Muscle layer of duodenum (tissue), 2 donors: ENCODE results near the gene CDKN1C.

ENCODE experiments used
- H3K27ac ChIP-seq: one replicate; pipeline ENCODE4 v1.7.0; 2013; ENCODE audit warnings: mild to moderate bottlenecking, low read length
- H3K27me3 ChIP-seq: one replicate; pipeline ENCODE4 v1.7.0; 2013; ENCODE audit warnings: low read depth, mild to moderate bottlenecking, control low read depth, low read length
- H3K36me3 ChIP-seq, 2 donors: one replicate each; pipeline ENCODE4 v1.7.0; 2013; ENCODE audit warnings: low read length in 2 of 2, control low read depth in 1 of 2, mild to moderate bottlenecking in 1 of 2; ENCODE audit not compliant: insufficient read depth in 2 of 2, control insufficient read depth in 1 of 2
- H3K4me1 ChIP-seq, 2 donors: one replicate each; pipeline ENCODE4 v1.7.0; 2013; ENCODE audit warnings: low read length in 2 of 2, mild to moderate bottlenecking in 2 of 2, control low read depth in 1 of 2, moderate library complexity in 1 of 2; ENCODE audit not compliant: insufficient read depth in 2 of 2, control insufficient read depth in 1 of 2
- H3K4me3 ChIP-seq, 2 donors: one replicate each; pipeline ENCODE4 v1.7.0; 2013; ENCODE audit warnings: low read length in 2 of 2, low read depth in 1 of 2, mild to moderate bottlenecking in 1 of 2
- H3K9me3 ChIP-seq, 2 donors: one replicate each; pipeline ENCODE4 v1.7.0; 2013; ENCODE audit warnings: low read length in 2 of 2, control low read depth in 1 of 2, mild to moderate bottlenecking in 1 of 2; ENCODE audit not compliant: control insufficient read depth in 1 of 2
- donor health status: healthy.

The CDKN1C gene

DNA sequence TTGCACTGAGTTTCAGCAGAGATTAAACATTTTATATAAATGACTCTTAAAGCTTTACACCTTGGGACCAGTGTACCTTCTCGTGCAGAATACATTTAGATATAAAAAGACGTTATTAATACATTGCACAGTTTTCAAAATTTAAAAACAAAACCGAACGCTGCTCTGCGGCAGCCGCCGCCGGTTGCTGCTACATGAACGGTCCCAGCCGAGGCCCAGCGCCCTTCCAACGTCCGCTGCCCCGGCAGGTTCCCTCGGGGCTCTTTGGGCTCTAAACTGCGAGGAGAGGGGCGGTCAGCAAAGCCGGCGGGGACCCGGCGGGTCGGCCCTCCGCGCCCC, 2.0 kb downstream of the CDKN1C start:
- Histone ChIP-seq H3K9me3 (no peaks in the 10 kb centered on the region), H3K4me3 (peak overlapping the region; percentile 30 to 77), H3K27ac (no peak overlapping the region), H3K27me3 (no peaks in the 10 kb centered on the region), H3K36me3 (peaks cover 0 to 11% of the 10 kb centered on the region in 2 donors), H3K4me1 (peaks cover 0 to 31% of the 10 kb centered on the region in 2 donors)

DNA sequence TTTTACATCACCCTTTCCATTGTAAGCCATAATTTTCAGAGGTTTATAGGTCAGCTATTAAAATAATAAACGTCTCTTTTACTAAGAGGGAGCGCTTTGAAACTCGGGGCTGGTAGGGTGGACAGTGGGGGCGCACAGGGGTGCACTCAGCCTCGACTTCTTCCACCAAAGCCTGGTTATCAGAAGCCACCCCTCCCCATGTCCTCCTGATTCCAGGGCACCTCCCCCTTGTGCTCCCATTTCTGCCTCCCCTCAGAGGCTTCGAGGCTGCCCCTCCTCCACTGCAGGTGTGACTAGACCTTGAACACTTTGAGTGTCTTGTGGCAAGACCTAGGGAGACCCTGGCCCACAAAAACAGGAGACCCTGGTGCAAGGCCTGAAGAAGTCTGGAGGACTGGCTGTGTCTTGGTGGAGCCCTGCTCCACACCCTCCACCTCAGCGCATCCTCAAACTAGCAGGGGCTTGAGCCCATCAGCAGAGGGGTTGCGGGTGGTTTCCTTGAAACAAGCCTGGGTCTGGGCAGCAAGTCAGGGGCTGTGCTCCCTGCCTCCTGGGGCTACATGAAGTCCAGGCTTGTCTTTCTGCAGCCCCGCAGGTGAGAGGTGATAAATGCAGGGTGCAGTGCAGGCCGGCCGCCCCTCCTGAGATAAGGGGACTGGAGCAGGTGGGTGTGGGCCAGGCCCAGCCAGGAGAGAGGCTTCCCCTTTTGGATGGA, 3.0 kb downstream of the CDKN1C start:
- Histone ChIP-seq H3K9me3 (no peaks in the 10 kb centered on the region), H3K4me1 (peaks cover 0 to 27% of the 10 kb centered on the region in 2 donors), H3K36me3 (peaks cover 0 to 11% of the 10 kb centered on the region in 2 donors), H3K4me3 (peak overlapping the region in 1 of 2 donors; percentile 77), H3K27me3 (no peaks in the 10 kb centered on the region), H3K27ac (no peak overlapping the region)

DNA sequence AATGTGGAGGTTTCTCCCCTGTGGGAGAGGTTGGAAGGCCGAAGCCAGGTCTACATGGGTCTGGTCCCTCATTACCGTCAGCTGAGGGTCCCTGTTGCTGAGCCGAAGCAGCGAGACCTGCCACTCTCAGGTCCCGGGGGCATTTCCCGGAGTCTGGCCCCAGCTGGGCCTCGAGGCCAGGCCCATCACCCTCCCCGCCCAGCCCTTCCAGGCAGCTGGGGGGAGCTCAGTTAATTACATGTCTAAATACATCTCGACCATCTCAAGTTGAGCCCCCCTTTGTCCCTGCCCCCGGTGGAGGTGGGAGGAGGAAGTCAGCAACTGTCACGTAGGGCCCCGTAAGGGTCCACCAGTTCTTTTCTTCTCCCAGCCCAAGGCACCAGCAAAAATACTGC, 3.6 kb downstream of the CDKN1C start:
- Histone ChIP-seq H3K4me3 (peak overlapping the region in 1 of 2 donors; percentile 77), H3K4me1 (peaks cover 0 to 21% of the 10 kb centered on the region in 2 donors), H3K36me3 (peaks cover 0 to 11% of the 10 kb centered on the region in 2 donors), H3K9me3 (peaks cover 0 to under 1% of the 10 kb centered on the region in 2 donors), H3K27ac (no peak overlapping the region), H3K27me3 (no peaks in the 10 kb centered on the region)

DNA sequence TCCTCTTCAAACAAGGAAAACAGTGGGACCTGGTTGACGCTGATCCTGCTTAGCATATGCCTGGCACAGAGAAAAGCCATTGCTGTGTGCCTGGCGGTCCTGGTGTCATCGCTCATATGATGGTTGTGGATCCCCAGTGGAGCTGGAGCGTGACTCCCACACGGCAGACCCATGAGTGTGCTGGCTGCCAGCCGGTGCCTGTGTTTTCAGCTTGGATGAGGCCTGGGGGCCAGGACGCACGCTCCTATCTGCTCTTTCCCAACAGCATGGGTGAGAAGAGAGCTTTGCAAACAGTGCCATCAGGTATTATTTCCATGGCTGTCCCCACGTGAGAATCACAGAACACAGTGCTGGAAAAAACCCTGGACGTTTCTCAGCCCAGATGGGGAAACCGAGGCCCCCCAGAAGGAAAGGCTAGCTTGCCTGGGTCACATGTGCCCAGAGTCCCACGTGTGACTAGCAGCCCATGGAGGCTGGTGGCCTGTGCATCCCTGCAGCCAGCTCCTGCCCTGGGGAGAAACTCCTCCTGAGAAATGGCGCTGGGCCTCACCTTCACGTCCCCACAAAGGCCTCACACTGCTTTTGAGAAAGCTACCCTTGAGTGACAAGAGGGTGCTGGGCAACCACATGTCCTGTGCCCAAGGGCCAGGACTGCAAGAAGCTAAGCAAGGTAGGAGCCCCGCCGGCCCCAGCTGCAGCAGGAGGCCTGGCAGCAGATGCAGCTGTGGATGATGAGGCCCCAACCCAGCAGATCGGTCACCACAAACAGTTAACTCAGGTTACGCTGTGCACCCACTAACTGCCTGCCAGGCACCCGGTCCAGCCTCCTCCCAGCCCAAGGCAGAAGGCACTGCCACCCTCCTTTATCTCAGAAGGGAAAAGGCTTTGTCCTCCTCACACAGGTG, 4.2 kb downstream of the CDKN1C start:
- Histone ChIP-seq H3K27me3 (no peaks in the 10 kb centered on the region), H3K36me3 (peaks cover 0 to 11% of the 10 kb centered on the region in 2 donors), H3K27ac (no peak overlapping the region), H3K4me3 (no peak overlapping the region), H3K4me1 (peaks cover 0 to 17% of the 10 kb centered on the region in 2 donors), H3K9me3 (peaks cover 0 to 3% of the 10 kb centered on the region in 2 donors)

DNA sequence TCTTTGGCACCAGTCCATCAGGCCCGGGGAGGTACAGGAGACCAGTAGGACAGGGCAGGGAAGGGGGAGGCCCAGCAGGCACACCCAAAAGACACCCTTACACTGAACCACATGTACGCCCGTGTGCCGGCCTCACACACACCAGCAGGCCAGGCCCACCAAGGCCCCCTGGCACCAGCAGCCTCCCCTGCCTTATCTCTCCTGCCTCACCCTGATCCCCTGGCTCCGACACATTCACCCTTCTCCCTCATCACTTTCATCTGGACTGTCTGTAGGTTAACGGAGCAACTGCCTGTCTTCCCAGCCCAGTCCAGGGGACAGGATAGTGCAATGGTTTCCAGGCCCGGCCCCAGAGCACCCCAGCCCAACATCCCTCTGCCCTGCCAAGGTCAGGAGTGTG, 4.9 kb downstream of the CDKN1C start:
- Histone ChIP-seq H3K4me3 (no peak overlapping the region), H3K4me1 (peaks cover 0 to 15% of the 10 kb centered on the region in 2 donors), H3K27me3 (no peaks in the 10 kb centered on the region), H3K27ac (no peak overlapping the region), H3K9me3 (peaks cover 0 to 3% of the 10 kb centered on the region in 2 donors), H3K36me3 (peaks cover 0 to 11% of the 10 kb centered on the region in 2 donors)

DNA sequence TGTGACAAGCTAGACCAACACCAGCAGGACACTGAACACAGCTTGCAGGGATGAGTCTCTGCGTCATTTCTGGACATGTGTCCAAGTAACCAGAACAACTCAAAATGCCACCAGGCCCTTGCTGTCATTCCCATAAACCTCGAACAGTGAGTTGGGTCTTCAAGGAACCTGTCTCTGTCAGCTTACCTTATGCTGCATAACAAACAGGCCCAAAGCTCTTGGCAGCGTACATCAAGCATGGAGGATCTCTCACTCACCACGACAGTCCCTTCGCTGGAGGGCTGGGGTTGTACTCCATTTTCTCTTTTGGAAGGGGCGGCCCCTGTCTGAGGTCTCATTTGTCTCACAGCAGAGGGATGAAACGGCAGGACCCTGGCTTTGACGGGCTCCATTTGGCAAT, 6.8 kb downstream of the CDKN1C start:
- H3K4me3 ChIP-seq, result no peak overlapping the region
- peaks cover 0 to 12% of the 10 kb centered on the region in 2 donors for H3K9me3 ChIP-seq
- peaks cover 0 to 11% of the 10 kb centered on the region in 2 donors for H3K36me3 ChIP-seq
- no peaks in the 10 kb centered on the region for H3K27me3 ChIP-seq
- peaks cover 0 to 15% of the 10 kb centered on the region in 2 donors for H3K4me1 ChIP-seq
- H3K27ac ChIP-seq, result no peak overlapping the region

DNA sequence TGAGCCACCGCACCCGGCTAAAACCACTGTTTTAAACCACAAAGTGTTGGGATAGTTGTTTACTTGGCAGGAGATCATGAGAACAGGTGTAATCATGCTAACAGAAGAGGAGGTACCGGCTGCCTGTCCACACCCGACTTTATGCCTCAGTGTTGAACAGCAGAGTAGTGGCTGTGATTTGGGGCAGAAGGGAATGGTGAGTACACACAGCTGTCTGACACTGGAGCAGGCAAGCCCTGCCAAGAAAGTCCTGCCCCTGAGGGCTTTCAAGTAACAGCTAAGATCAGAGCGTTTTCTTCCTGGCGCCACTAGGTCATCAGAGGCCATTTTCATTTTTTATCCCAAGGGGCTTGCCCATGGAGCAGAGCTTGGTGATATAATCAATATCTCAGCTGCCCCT, 8.1 kb downstream of the CDKN1C start:
- Histone ChIP-seq H3K27ac (no peak overlapping the region), H3K4me1 (peaks cover 0 to 4% of the 10 kb centered on the region in 2 donors), H3K4me3 (no peak overlapping the region), H3K27me3 (no peaks in the 10 kb centered on the region), H3K9me3 (peaks cover 0 to 12% of the 10 kb centered on the region in 2 donors), H3K36me3 (peaks cover 0 to 11% of the 10 kb centered on the region in 2 donors)

DNA sequence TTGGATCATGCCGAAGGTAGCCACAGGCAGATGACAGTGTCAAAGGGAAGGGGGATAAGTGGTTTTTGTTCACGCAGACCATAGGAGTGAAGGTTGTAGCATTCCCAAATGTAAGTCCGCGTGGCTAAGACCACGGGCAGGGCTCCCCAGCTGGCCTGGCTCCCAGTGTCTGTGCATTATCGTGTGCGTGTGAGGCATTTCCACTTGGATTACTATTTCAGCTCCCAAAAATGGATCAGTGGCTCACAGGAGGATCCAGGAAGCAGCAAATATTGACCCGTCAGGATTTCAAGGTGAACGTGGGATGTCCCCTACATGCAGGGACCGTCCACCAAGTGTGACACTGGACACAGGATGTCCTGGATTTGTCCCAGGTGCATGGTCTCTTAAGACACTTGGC, 10.6 kb downstream of the CDKN1C start:
- no peak overlapping the region for H3K4me3 ChIP-seq
- H3K27me3 ChIP-seq, result peaks cover 7% of the 10 kb centered on the region
- peaks cover 0 to 12% of the 10 kb centered on the region in 2 donors for H3K9me3 ChIP-seq
- H3K27ac ChIP-seq, result no peak overlapping the region
- H3K36me3 ChIP-seq, result peaks cover 0 to 11% of the 10 kb centered on the region in 2 donors
- no peaks in the 10 kb centered on the region for H3K4me1 ChIP-seq

DNA sequence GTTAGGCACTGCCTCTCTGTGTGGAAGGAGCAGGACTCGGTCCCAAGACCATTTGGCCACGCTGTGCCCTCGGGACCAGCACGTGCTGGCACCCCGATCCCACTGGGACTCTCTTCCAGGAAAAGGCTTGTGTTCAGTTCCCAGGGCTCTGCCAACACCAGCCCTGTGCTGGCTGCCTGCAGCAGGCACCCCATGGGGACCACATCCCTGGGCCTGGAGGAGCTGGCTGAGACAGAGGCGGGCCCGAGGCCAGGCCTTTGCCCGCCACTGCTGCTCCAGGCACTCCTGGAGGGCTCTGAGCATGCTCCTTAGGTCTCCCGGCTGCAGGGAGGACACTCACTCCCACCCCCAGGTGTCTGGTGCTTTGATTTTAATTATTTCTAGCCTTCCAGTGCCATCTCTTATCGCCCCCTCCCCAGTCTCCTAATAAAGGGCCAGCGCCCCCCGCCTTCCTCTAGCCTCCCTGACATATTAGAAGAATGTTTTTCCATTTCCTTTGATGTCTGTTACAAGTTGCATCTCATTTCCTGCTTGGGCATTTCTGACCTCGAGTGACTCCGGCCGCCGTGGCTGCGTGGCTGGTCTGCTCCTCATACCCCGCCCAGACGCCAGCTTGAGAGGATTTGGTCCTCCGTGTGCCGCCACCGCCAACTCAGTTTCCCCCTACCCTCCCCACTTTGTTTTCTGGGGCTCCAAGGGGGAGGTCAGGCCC, 14.4 kb downstream of the CDKN1C start:
- Histone ChIP-seq H3K27me3 (peaks cover 22% of the 10 kb centered on the region), H3K27ac (no peak overlapping the region)

DNA sequence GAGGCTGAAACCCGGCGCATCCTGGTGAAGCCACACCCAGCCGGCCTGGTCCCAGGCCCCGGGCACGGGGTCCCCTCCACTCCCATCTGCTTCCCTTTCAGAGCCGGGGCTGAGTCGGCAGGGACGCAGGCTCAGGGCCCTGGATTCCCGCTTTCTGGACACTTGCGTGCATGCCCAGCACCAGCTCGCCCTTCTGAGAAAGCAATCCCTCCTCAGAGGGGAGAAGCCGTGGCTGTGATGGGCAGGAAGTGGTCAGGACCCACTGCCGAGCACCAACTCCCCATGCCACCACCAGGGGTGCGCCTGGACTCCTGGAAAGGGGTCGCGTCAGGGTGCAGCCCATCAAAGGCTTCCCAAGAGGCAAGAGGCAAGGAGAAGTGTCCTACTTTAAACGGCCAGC, 15.1 kb downstream of the CDKN1C start:
- Histone ChIP-seq H3K36me3 (no peaks in the 10 kb centered on the region), H3K27ac (no peak overlapping the region), H3K9me3 (peaks cover 0 to 8% of the 10 kb centered on the region in 2 donors), H3K4me1 (peaks cover 0 to 3% of the 10 kb centered on the region in 2 donors), H3K4me3 (no peak overlapping the region), H3K27me3 (peaks cover 22% of the 10 kb centered on the region)

More for the DNA sequence above, 14.4 kb downstream of the CDKN1C start:
- no peaks in the 10 kb centered on the region for H3K36me3 ChIP-seq
- H3K4me3 ChIP-seq, result no peak overlapping the region
- H3K4me1 ChIP-seq, result peaks cover 0 to 3% of the 10 kb centered on the region in 2 donors
- peaks cover 0 to 9% of the 10 kb centered on the region in 2 donors for H3K9me3 ChIP-seq
